Measurements from ENCODE around the gene MB.

MB gene

DNA sequence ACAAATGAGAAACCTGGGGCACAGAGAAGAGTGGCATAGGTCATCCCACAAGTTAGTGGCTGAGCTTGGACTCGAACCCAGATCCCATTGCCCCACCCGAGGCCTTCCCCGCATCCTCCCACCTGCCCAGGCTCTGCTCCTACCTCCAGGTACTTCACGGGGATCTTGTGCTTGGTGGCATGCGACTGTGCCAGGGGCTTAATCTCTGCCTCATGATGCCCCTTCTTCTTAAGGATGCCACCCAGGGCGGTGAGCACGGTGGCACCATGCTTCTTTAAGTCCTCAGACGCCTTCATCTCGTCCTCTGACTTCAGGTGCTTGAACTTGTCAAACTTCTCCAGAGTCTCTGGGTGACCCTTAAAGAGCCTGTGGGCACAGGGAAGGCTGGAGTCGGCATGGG is 6.4 kb downstream of the MB start:
- peaks cover 31% of the 10 kb centered on the region for H3K4me1 Mint-ChIP-seq
- TF ChIP-seq CTCF (IDR thresholded peaks at IDR 0.05) = no peak
- H3K27me3 Mint-ChIP-seq (ENCODE audit: low read depth, poor library complexity) = peaks cover 21% of the 10 kb centered on the region
- no peak overlapping the region for H3K27ac Mint-ChIP-seq
- H3K36me3 Mint-ChIP-seq (ENCODE audit: low read depth) = no peaks in the 10 kb centered on the region
- H3K4me3 Mint-ChIP-seq = no peak overlapping the region
- no peak for DNase-seq
- no peaks in the 10 kb centered on the region for H3K9me3 Mint-ChIP-seq

DNA sequence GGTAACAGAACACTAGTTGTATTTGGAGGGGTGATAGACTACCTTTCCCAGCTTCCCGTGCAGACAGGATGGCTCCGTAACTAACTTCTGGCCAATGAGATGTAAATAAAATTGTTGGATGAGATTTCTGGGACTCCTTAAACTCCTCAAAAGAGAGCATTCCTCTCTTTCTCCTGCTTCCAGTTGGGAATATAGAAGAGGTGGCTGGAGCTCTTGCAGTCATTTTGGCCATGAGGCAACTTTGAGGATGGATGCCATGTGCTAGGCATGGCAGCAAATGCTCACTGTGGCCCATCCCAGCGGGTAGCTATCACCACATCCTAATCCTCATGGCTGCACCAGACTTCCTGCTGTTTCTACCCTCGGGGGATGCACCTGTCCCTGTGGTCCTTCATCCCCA is 7.4 kb downstream of the MB start:
- H3K4me1 Mint-ChIP-seq = peaks cover 26% of the 10 kb centered on the region
- H3K4me3 Mint-ChIP-seq = no peak overlapping the region
- H3K27me3 Mint-ChIP-seq (ENCODE audit: low read depth, poor library complexity) = peaks cover 18% of the 10 kb centered on the region
- no peak for DNase-seq
- no peak overlapping the region for H3K27ac Mint-ChIP-seq
- TF ChIP-seq CTCF (IDR thresholded peaks at IDR 0.05) = no peak
- H3K9me3 Mint-ChIP-seq = no peaks in the 10 kb centered on the region
- H3K36me3 Mint-ChIP-seq (ENCODE audit: low read depth) = no peaks in the 10 kb centered on the region

DNA sequence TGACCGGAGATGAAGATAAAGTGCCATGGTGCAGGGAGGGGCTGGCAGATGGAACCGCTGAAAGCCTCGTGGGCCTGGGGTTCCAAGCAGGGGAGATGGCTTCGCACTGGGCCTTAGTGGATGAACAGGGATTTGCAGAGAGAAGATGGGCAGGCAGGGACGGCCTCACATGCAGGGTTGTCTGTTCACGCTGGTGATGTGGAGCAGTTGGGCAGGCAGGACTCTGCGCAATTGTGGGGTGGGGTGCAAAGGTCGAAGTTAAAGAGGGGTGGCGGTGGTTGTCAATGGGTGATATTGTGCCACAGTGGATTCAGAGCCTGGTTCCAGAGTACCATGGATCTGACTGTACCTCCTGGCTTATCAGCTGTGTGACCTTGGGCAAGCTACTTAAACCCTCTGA is 7.9 kb downstream of the MB start:
- no peaks in the 10 kb centered on the region for H3K9me3 Mint-ChIP-seq
- peak overlapping the region; percentile 16 for H3K27ac Mint-ChIP-seq
- no peak for TF ChIP-seq CTCF (IDR thresholded peaks at IDR 0.05)
- peaks cover 18% of the 10 kb centered on the region for H3K27me3 Mint-ChIP-seq (ENCODE audit: low read depth, poor library complexity)
- no peak overlapping the region for H3K4me3 Mint-ChIP-seq
- H3K36me3 Mint-ChIP-seq (ENCODE audit: low read depth) = no peaks in the 10 kb centered on the region
- H3K4me1 Mint-ChIP-seq = peaks cover 22% of the 10 kb centered on the region
- DNase-seq = no peak

GRCh38 chr22:35608088-35608487 is 9.0 kb downstream of the MB start:
- no peak for TF ChIP-seq CTCF (IDR thresholded peaks at IDR 0.05)
- no peak overlapping the region for H3K4me3 Mint-ChIP-seq
- DNase-seq = no peak

GRCh38 chr22:35606916-35607315 is 10.2 kb downstream of the MB start:
- peaks cover 22% of the 10 kb centered on the region for H3K4me1 Mint-ChIP-seq
- no peaks in the 10 kb centered on the region for H3K36me3 Mint-ChIP-seq (ENCODE audit: low read depth)
- H3K4me3 Mint-ChIP-seq = no peak overlapping the region
- no peak for DNase-seq
- no peak overlapping the region for H3K27ac Mint-ChIP-seq
- H3K27me3 Mint-ChIP-seq (ENCODE audit: low read depth, poor library complexity) = peaks cover 12% of the 10 kb centered on the region
- TF ChIP-seq CTCF (IDR thresholded peaks at IDR 0.05) = no peak
- H3K9me3 Mint-ChIP-seq = no peaks in the 10 kb centered on the region

More at GRCh38 chr22:35608088-35608487, 9.0 kb downstream of the MB start:
- Mint-ChIP-seq H3K36me3 (ENCODE audit: low read depth) (no peaks in the 10 kb centered on the region), H3K27me3 (ENCODE audit: low read depth, poor library complexity) (peaks cover 18% of the 10 kb centered on the region), H3K4me1 (peaks cover 22% of the 10 kb centered on the region), H3K9me3 (no peaks in the 10 kb centered on the region), H3K27ac (no peak overlapping the region)

DNA sequence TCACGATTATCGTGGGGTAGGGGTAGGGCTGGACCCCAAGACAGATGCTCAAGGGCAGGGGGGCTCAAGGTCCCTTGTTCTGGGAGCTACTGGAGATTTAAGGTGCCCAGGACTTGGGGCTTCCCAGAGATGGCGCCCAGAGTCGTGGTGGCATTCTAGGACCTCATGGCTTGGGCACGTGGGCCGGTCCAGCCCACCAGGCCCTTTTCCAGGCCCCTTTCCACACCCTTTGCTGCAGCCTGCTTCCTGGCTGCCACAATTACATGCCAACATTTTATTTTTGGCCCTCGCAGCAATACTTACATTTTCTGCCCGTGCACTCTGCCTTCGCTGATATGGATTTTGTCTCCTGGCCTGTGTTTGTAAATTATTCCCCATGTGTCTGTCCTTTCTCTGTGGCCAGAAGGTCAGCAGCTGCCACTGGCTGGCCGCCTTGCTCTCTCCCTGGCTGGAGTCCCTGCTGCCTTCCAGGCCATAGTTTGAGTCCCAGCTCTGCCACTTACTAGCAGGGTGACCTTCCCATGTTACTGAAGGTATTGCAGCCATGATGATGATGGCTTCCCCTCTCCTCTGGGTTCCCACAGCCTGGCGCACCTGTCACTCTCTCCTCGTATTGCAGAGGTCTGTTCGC is 11.2 kb downstream of the MB start:
- Mint-ChIP-seq H3K36me3 (ENCODE audit: low read depth) (no peaks in the 10 kb centered on the region), H3K4me1 (peaks cover 22% of the 10 kb centered on the region), H3K4me3 (no peak overlapping the region), H3K27ac (no peak overlapping the region), H3K27me3 (ENCODE audit: low read depth, poor library complexity) (peaks cover 12% of the 10 kb centered on the region), H3K9me3 (no peaks in the 10 kb centered on the region)
- no peak for TF ChIP-seq CTCF (IDR thresholded peaks at IDR 0.05)
- DNase-seq = no peak
